ENCODE results near the gene TMEM143.
A peak's percentile ranks its signal among the peaks of the same experiment; 100 is the strongest.
"Not testable (repeated sequence)": the region's sequence is repeated elsewhere in the genome, so short reads cannot be mapped to it uniquely, and the experiment has no call there.

TMEM143 gene

DNA sequence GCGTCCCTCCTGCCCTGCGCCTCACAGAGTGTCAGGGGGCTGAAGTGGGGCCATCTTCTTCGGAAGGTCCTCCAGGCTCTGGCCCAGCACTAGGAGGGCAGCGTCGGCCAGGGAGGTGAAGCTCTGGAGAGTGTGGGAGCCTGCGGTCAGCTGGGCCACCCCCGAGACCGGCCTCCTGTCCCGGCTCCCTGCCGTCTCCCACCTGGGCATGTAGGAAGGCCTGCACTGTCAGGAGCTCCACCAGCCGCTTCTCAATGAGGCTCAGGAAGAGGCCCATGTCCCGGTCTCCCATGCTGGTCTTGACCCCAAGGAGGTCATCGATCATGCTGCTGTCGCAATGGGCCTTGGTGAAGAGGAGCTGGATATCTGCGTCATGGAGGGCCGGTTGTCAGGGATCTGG lies 65.8 kb downstream of the TMEM143 start:
- Histone ChIP-seq H3K36me3 (ENCODE audit: insufficient read depth, low read length) (no peaks in the 10 kb centered on the region), H3K9ac (ENCODE audit: low read depth, low read length) (no peak overlapping the region), H3K4me3 (ENCODE audit: low read length) (no peak overlapping the region), H3K4me1 (ENCODE audit: control insufficient read depth, insufficient read depth, low read length) (no peaks in the 10 kb centered on the region), H3K9me3 (replicated peaks; ENCODE audit: low read length) (no peaks in the 10 kb centered on the region), H3K4me2 (ENCODE audit: low read length) (no peak overlapping the region), H3K27me3 (ENCODE audit: control insufficient read depth, insufficient read depth, low read length) (peaks cover 30% of the 10 kb centered on the region)

DNA sequence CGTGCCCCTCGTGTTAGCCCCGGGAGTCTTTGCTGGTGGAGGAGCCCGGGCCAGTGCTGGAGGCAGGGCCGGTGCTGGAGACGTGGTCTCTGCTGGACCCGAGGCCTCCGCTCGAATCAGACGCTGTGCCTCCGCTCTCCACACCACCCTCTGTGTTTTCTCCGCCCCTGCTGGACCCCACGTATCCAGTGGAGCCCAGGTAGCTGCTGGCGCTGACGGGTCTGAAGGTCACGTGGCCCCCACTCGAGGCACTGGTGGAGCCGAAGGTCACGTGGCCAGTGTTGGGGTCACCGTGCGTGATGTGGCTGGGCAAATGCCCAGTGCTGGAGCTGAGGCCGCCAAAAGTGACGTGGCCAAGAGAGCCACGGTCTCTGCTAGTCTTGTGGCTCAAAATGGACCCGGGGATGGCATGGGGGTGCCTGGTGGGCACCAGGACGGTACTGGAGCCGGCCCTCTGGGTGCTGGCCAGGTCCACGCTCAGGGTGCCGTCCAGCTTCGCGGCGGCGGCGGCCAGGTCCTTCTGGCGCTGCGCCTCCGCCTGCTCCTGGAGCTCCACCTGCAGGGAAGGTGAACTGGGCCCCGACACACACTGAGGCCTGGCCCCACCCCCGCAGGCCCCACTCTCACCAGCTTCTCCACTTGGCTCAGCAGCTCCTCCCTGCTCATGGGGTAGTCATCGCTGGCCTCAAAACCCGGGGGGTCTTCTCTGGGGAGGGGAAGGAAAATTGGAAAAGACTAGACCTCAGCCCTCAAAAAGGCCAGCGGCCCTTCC lies 66.6 kb downstream of the TMEM143 start:
- H3K36me3 ChIP-seq (ENCODE audit: insufficient read depth, low read length): no peaks in the 10 kb centered on the region
- no peaks in the 10 kb centered on the region for H3K4me1 ChIP-seq (ENCODE audit: control insufficient read depth, insufficient read depth, low read length)
- H3K4me3 ChIP-seq (ENCODE audit: low read length): no peak overlapping the region
- H3K27me3 ChIP-seq (ENCODE audit: control insufficient read depth, insufficient read depth, low read length): peaks cover 22% of the 10 kb centered on the region
- no peak overlapping the region for H3K9ac ChIP-seq (ENCODE audit: low read depth, low read length)
- no peaks in the 10 kb centered on the region for H3K9me3 ChIP-seq (replicated peaks; ENCODE audit: low read length)
- H3K4me2 ChIP-seq (ENCODE audit: low read length): no peak overlapping the region

- Histone ChIP-seq H3K4me2 (ENCODE audit: low read length) (no peak overlapping the region), H3K9ac (ENCODE audit: low read depth, low read length) (no peak overlapping the region), H3K4me3 (ENCODE audit: low read length) (no peak overlapping the region), H3K27me3 (ENCODE audit: control insufficient read depth, insufficient read depth, low read length) (peaks cover 11% of the 10 kb centered on the region), H3K9me3 (replicated peaks; ENCODE audit: low read length) (no peaks in the 10 kb centered on the region), H3K4me1 (ENCODE audit: control insufficient read depth, insufficient read depth, low read length) (peaks cover 6% of the 10 kb centered on the region), H3K36me3 (ENCODE audit: insufficient read depth, low read length) (no peaks in the 10 kb centered on the region)
Observed at GRCh38 chr19:48295458-48295857, 68.3 kb downstream of the TMEM143 start.

- Histone ChIP-seq H3K27me3 (ENCODE audit: control insufficient read depth, insufficient read depth, low read length) (peaks cover 11% of the 10 kb centered on the region), H3K36me3 (ENCODE audit: insufficient read depth, low read length) (no peaks in the 10 kb centered on the region), H3K4me3 (ENCODE audit: low read length) (no peak overlapping the region), H3K4me1 (ENCODE audit: control insufficient read depth, insufficient read depth, low read length) (peaks cover 10% of the 10 kb centered on the region), H3K9me3 (replicated peaks; ENCODE audit: low read length) (no peaks in the 10 kb centered on the region), H3K4me2 (ENCODE audit: low read length) (peak overlapping the region; percentile 6), H3K9ac (ENCODE audit: low read depth, low read length) (no peak overlapping the region)
Observed at GRCh38 chr19:48292798-48293197, 70.9 kb downstream of the TMEM143 start.

GRCh38 chr19:48291489-48291815 lies 72.3 kb downstream of the TMEM143 start:
- H3K4me3 ChIP-seq (ENCODE audit: low read length); H3K9me3 ChIP-seq (replicated peaks; ENCODE audit: low read length); H3K27me3 ChIP-seq (ENCODE audit: control insufficient read depth, insufficient read depth, low read length); H3K9ac ChIP-seq (ENCODE audit: low read depth, low read length); H3K36me3 ChIP-seq (ENCODE audit: insufficient read depth, low read length); H3K4me2 ChIP-seq (ENCODE audit: low read length): not testable (repeated sequence)
- H3K4me1 ChIP-seq (ENCODE audit: control insufficient read depth, insufficient read depth, low read length): peaks cover 10% of the 10 kb centered on the region

DNA sequence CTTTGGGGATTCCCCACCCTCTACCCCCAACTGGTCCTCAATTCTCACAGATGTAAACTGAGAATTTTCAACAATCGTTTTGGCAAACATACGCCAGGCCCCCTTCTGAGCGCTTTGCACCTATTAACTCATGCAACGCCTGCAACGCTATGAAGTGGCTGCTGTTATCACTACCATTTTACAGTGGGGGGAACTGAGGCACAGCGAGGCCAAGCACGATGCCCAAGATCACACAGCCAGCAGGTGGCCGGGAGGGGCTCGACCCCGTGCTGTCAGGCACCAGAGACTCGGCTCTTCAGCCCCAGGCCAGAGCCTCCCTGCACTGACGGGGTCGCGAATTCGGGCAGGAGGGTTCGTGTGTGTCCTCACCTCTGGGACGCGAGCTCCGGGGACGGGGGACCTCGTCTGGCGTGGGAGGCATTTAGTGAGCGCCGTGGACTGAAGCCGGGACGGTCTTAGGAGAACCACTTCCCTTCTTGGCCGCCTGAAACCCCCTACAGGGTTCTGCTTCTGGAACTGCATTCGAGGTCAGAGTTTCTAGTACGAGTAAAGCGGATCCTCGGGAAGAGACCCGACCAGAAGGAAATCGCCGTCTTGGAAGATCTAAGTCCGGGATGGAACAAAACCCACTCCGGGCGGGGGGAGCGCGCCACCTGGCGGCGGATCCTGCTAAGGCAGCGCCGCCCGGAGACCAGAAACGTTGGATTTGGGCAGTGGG lies 72.8 kb downstream of the TMEM143 start:
- Histone ChIP-seq H3K27me3 (ENCODE audit: control insufficient read depth, insufficient read depth, low read length) (peaks cover 9% of the 10 kb centered on the region), H3K4me2 (ENCODE audit: low read length) (peak overlapping the region; percentile 98), H3K4me1 (ENCODE audit: control insufficient read depth, insufficient read depth, low read length) (peaks cover 10% of the 10 kb centered on the region), H3K9me3 (replicated peaks; ENCODE audit: low read length) (no peaks in the 10 kb centered on the region), H3K9ac (ENCODE audit: low read depth, low read length) (peak overlapping the region; percentile 38), H3K36me3 (ENCODE audit: insufficient read depth, low read length) (no peaks in the 10 kb centered on the region), H3K4me3 (ENCODE audit: low read length) (peak overlapping the region; percentile 70)

DNA sequence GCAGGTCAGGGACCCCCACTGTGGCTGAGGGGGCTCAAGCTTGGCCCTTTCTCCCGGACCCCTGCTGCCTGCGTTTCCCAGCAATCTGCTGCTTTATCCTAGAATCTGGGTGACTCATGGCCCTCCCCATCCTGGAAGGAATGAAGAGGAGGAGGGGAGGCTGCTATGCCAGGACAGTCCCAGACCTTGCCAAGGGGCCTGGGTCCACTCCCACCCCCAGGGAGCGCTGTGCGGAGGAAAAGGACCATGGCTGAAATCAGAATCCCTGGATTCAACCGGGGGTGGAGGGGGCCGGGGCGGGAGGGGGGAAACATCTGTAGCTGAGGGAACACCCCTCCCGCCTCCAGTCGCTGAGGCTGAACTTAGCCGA lies 73.4 kb downstream of the TMEM143 start:
- Histone ChIP-seq H3K36me3 (ENCODE audit: insufficient read depth, low read length) (no peaks in the 10 kb centered on the region), H3K4me3 (ENCODE audit: low read length) (peak overlapping the region; percentile 70), H3K4me2 (ENCODE audit: low read length) (peak overlapping the region; percentile 98), H3K27me3 (ENCODE audit: control insufficient read depth, insufficient read depth, low read length) (peaks cover 9% of the 10 kb centered on the region), H3K9ac (ENCODE audit: low read depth, low read length) (no peak overlapping the region), H3K4me1 (ENCODE audit: control insufficient read depth, insufficient read depth, low read length) (peaks cover 10% of the 10 kb centered on the region), H3K9me3 (replicated peaks; ENCODE audit: low read length) (no peaks in the 10 kb centered on the region)

DNA sequence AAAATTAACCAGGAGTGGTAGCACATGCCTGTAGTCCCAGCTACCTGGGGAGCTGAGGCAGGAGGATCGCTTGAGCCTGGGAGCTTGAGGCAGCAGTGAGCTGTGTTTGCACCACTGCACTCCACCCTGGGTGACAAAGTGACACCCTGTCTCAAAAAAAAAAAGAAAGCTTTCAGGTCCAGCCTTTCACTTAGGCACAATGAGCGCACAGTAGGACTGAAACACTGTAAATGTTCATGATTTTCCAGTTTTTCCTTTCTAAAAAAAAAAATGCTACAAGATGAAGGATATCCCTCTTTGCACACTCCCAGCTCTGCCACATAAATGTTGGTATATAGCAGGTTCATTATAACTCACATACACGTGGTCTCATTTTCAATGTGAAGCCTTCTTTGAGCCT lies 76.0 kb downstream of the TMEM143 start:
- Histone ChIP-seq H3K36me3 (ENCODE audit: insufficient read depth, low read length) (no peaks in the 10 kb centered on the region), H3K27me3 (ENCODE audit: control insufficient read depth, insufficient read depth, low read length) (peaks cover 7% of the 10 kb centered on the region), H3K4me2 (ENCODE audit: low read length) (no peak overlapping the region), H3K9ac (ENCODE audit: low read depth, low read length) (no peak overlapping the region), H3K4me1 (ENCODE audit: control insufficient read depth, insufficient read depth, low read length) (peaks cover 10% of the 10 kb centered on the region), H3K9me3 (replicated peaks; ENCODE audit: low read length) (peaks cover 3% of the 10 kb centered on the region), H3K4me3 (ENCODE audit: low read length) (no peak overlapping the region)

DNA sequence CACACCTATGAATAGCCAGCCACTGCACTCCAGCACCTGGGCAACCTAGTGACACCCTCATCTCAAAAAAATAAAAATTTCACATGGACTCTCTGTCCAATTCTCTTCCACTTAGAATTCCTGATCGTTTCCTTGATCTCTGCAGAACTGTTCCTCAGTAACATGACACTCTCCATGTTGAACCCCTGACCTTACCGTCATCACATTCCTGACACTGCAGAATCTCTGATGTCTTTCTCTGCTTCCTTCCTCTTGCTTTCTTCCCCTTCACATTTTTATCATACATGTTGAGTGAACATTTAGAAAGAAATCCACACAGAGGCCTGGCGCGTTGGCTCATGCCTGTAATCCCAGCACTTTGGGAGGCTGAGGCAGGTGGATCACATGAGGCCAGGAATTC lies 78.8 kb downstream of the TMEM143 start:
- H3K4me2 ChIP-seq (ENCODE audit: low read length): no peak overlapping the region
- H3K36me3 ChIP-seq (ENCODE audit: insufficient read depth, low read length): no peaks in the 10 kb centered on the region
- H3K4me1 ChIP-seq (ENCODE audit: control insufficient read depth, insufficient read depth, low read length): no peaks in the 10 kb centered on the region
- no peak overlapping the region for H3K4me3 ChIP-seq (ENCODE audit: low read length)
- peaks cover 3% of the 10 kb centered on the region for H3K9me3 ChIP-seq (replicated peaks; ENCODE audit: low read length)
- no peak overlapping the region for H3K9ac ChIP-seq (ENCODE audit: low read depth, low read length)
- peaks cover 7% of the 10 kb centered on the region for H3K27me3 ChIP-seq (ENCODE audit: control insufficient read depth, insufficient read depth, low read length)

- Histone ChIP-seq H3K4me3 (ENCODE audit: low read length) (no peak overlapping the region), H3K27me3 (ENCODE audit: control insufficient read depth, insufficient read depth, low read length) (peaks cover 7% of the 10 kb centered on the region), H3K9ac (ENCODE audit: low read depth, low read length) (no peak overlapping the region), H3K4me2 (ENCODE audit: low read length) (no peak overlapping the region), H3K36me3 (ENCODE audit: insufficient read depth, low read length) (no peaks in the 10 kb centered on the region), H3K4me1 (ENCODE audit: control insufficient read depth, insufficient read depth, low read length) (no peaks in the 10 kb centered on the region), H3K9me3 (replicated peaks; ENCODE audit: low read length) (peaks cover 3% of the 10 kb centered on the region)
Observed at GRCh38 chr19:48283908-48284307, 79.8 kb downstream of the TMEM143 start.
